GM10847 (cell line): ENCODE results near the gene SPATA20.

ENCODE experiments used
- POLR2A ChIP-seq: IDR thresholded peaks from 2 replicates; pipeline ENCODE4 v1.6.1; 2011; ENCODE audit not compliant: insufficient read length; ENCODE audit errors: extremely low read depth

SPATA20 gene

GRCh38 chr17:50514936-50515702 lies 31.9 kb upstream of the SPATA20 start:
- TF ChIP-seq POLR2A: no peak

DNA sequence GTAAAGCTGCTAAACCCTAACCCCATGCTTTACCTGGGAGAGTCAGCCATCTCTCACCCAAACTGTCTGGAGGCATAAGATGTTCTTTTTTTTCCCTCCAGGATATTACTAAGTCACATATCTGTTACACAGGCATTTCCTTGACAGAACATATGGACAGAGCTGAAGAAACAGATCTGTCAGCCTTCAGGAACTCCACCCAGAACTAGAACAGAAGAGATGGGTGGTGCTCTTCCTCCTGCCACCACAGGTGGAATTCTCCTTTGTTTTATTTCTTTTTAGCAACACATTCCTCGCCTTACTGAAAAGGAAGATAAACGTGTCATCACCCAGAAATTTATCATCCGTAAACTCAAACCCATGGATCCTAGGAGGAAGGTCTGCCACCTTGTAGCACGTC lies 30.0 kb upstream of the SPATA20 start:
- no peak for TF ChIP-seq POLR2A

- no peak for TF ChIP-seq POLR2A
Measured at GRCh38 chr17:50517504-50518383, 29.2 kb upstream of the SPATA20 start.

DNA sequence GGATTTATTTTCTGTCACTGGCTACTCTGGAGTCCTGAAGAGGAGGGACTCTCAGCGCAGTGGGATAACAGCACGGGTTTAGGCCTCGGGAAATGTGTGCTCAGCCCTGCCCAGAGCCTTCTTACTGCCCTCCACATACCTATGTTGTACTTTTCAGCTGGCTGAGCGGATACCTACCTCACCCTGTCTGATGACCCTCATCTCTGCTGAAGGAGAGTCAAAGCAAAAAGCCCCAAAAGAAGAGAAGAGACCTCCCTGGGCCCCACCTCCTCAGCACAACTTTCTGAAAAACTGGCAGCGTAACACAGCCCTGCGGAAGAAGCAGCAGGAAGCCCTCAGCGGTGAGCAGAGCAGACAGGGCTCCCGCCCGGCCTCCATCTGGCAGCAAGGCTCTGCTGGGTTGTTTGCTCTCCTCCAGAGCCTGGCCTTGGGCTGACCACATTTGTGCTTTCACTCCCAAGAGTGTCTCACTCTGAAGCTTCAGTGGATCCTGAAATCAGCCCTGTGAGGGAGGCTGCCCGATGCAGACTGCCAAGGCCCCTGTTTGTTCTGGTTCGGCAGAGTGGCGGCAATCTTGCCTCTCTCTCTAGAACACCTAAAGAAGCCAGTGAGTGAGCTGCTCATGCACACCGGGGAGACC lies 28.5 kb upstream of the SPATA20 start:
- TF ChIP-seq POLR2A: no peak

- TF ChIP-seq POLR2A: no peak
Measured at GRCh38 chr17:50519141-50519834, 27.7 kb upstream of the SPATA20 start.

GRCh38 chr17:50520483-50520882 lies 26.5 kb upstream of the SPATA20 start:
- no peak for TF ChIP-seq POLR2A

GRCh38 chr17:50521514-50521913 lies 25.5 kb upstream of the SPATA20 start:
- no peak for TF ChIP-seq POLR2A

DNA sequence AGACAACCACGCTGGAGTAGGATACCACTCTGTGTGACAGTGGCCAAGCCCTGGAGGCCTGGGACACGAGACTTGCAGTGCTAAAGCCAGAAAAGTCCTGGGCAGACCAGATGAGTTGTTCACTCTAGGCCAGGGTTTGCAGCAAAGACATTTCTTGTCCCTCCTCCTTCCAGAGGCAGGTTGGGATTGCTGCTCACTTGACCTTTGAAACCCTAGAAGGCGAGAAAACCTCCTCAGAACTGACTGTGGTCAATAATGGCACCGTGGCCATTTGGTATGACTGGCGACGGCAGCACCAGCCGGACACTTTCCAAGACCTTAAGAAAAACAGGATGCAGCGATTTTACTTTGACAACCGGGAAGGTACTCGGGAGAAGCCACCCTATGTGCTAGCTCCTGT lies 24.2 kb upstream of the SPATA20 start:
- no peak for TF ChIP-seq POLR2A

GRCh38 chr17:50523208-50523607 lies 23.8 kb upstream of the SPATA20 start:
- no peak for TF ChIP-seq POLR2A

GRCh38 chr17:50524838-50525237 lies 22.1 kb upstream of the SPATA20 start:
- TF ChIP-seq POLR2A: no peak

- no peak for TF ChIP-seq POLR2A
Measured at GRCh38 chr17:50527155-50527762, 19.7 kb upstream of the SPATA20 start.

DNA sequence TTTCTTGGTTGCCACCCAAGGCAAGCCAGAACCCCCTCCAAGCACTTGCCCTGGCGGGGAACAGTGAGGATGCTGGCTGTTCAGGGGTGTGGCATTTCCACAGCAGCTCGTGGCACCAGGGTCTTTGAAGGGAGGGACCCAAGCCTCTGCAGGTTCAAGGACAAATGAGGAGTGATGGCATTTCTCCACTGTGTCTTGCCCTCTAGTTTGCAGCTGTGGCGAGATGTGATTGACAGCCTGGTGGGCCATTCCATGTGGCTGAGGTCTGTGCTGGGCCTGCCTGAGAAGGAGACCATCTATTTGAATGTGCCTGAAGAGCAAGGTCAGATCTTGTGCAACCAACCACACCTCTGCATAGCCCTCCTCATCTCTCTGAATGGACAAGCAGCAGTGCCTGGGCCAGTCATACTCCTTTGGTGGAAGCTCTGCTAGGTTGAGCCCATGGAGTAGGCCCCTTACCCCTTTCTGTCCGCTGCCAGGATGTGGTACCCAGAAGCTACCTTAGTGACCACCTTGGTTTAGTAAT lies 19.0 kb upstream of the SPATA20 start:
- TF ChIP-seq POLR2A: no peak

GRCh38 chr17:50529849-50530248 lies 17.1 kb upstream of the SPATA20 start:
- TF ChIP-seq POLR2A: no peak

- no peak for TF ChIP-seq POLR2A
Measured at GRCh38 chr17:50531428-50532025, 15.4 kb upstream of the SPATA20 start.
